Memory B cell (primary cell): Measurements from ENCODE around the gene ZNF232.
"Not testable (repeated sequence)": the region's sequence is repeated elsewhere in the genome, so short reads cannot be mapped to it uniquely, and the experiment has no call there.

Source experiments
- ATAC-seq: fragments of 150-1000 bp; cut with Tn5 transposase; 2 replicates; pipeline ENCODE4 v1.10.0; 2021; ENCODE audit warnings: low read depth, mild to moderate bottlenecking, moderate library complexity
- DNase-seq, 2 donors: peaks; one replicate each; pipeline ENCODE4 v3.0.0; 2022; ENCODE audit warnings: low spot score in 2 of 2
- H3K27ac Mint-ChIP-seq: one replicate; pipeline ENCODE4 v1.8.0; 2022; ENCODE audit warnings: mild to moderate bottlenecking, moderate library complexity, mixed read lengths
- H3K27me3 Mint-ChIP-seq: one replicate; pipeline ENCODE4 v1.8.0; 2022; ENCODE audit warnings: mixed read lengths
- H3K36me3 Mint-ChIP-seq: one replicate; pipeline ENCODE4 v1.8.0; 2022; ENCODE audit warnings: mild to moderate bottlenecking, mixed read lengths
- H3K4me1 Mint-ChIP-seq: one replicate; pipeline ENCODE4 v1.8.0; 2022; ENCODE audit warnings: mixed read lengths
- H3K4me3 Mint-ChIP-seq: one replicate; pipeline ENCODE4 v1.8.0; 2022; ENCODE audit warnings: mild to moderate bottlenecking, moderate library complexity, mixed read lengths
- H3K9me3 Mint-ChIP-seq: one replicate; pipeline ENCODE4 v1.8.0; 2022; ENCODE audit warnings: mixed read lengths

The ZNF232 gene

GRCh38 chr17:5096731-5097100 is 15.0 kb downstream of the ZNF232 start:
- Mint-ChIP-seq H3K9me3 (peaks cover 13% of the 10 kb centered on the region), H3K4me1 (no peaks in the 10 kb centered on the region), H3K27ac (no peak overlapping the region), H3K36me3 (peaks cover 28% of the 10 kb centered on the region), H3K27me3 (no peaks in the 10 kb centered on the region), H3K4me3 (peak overlapping the region; percentile 81)
- ATAC-seq (peak; percentile 38), DNase-seq (no peak)

GRCh38 chr17:5092218-5093010 is 19.3 kb downstream of the ZNF232 start:
- Mint-ChIP-seq H3K9me3 (peaks cover 25% of the 10 kb centered on the region), H3K27ac (no peak overlapping the region), H3K36me3 (peaks cover 64% of the 10 kb centered on the region), H3K4me1 (peaks cover 3% of the 10 kb centered on the region), H3K27me3 (no peaks in the 10 kb centered on the region), H3K4me3 (no peak overlapping the region)
- no peak for DNase-seq
- no peak for ATAC-seq

- H3K27me3 Mint-ChIP-seq: no peaks in the 10 kb centered on the region
- H3K4me3 Mint-ChIP-seq: peak overlapping the region; percentile 7
- H3K4me1 Mint-ChIP-seq: peaks cover 18% of the 10 kb centered on the region
- peaks cover 27% of the 10 kb centered on the region for H3K36me3 Mint-ChIP-seq
- H3K27ac Mint-ChIP-seq: no peak overlapping the region
- H3K9me3 Mint-ChIP-seq: peaks cover 6% of the 10 kb centered on the region
- no peak for ATAC-seq
- no peak for DNase-seq
Measured at GRCh38 chr17:5080591-5080990, 31.1 kb downstream of the ZNF232 start.

- H3K4me3 Mint-ChIP-seq: peak within 1 kb of the TSS; percentile 81
- H3K9me3 Mint-ChIP-seq: peaks cover 2% of the 10 kb centered on the region
- peaks cover 14% of the 10 kb centered on the region for H3K36me3 Mint-ChIP-seq
- ATAC-seq (peak; percentile 81), DNase-seq (peak; percentile 72 to 79)
- H3K27me3 Mint-ChIP-seq: no peaks in the 10 kb centered on the region
- peak within 1 kb of the TSS; percentile 77 for H3K27ac Mint-ChIP-seq
- H3K4me1 Mint-ChIP-seq: peaks cover 18% of the 10 kb centered on the region
Measured at GRCh38 chr17:5078106-5079028, 33.3 kb downstream of the ZNF232 start, which contains the start of gene ZFP3. TSS of gene ZFP3 (plus strand) at chr17:5078467. CDS start at chr17:5091505, 13,038 bp downstream.

- no peaks in the 10 kb centered on the region for H3K27me3 Mint-ChIP-seq
- no peaks in the 10 kb centered on the region for H3K9me3 Mint-ChIP-seq
- peaks cover 11% of the 10 kb centered on the region for H3K36me3 Mint-ChIP-seq
- peaks cover 18% of the 10 kb centered on the region for H3K4me1 Mint-ChIP-seq
- H3K4me3 Mint-ChIP-seq: peak overlapping the region; percentile 81
- peak overlapping the region; percentile 77 for H3K27ac Mint-ChIP-seq
- DNase-seq (no peak), ATAC-seq (no peak)
Measured at GRCh38 chr17:5077781-5078105, 33.9 kb downstream of the ZNF232 start.

GRCh38 chr17:5077275-5077674 is 34.4 kb downstream of the ZNF232 start:
- H3K9me3 Mint-ChIP-seq, ATAC-seq, DNase-seq, H3K36me3 Mint-ChIP-seq, H3K27me3 Mint-ChIP-seq: not testable (repeated sequence)
- Mint-ChIP-seq H3K4me3 (peak overlapping the region; percentile 81), H3K4me1 (peaks cover 18% of the 10 kb centered on the region), H3K27ac (peak overlapping the region; percentile 77)

GRCh38 chr17:5075472-5075871 is 36.2 kb downstream of the ZNF232 start:
- H3K27ac Mint-ChIP-seq, H3K9me3 Mint-ChIP-seq, H3K27me3 Mint-ChIP-seq, H3K4me3 Mint-ChIP-seq, ATAC-seq, H3K36me3 Mint-ChIP-seq, DNase-seq: not testable (repeated sequence)
- H3K4me1 Mint-ChIP-seq: peaks cover 13% of the 10 kb centered on the region

GRCh38 chr17:5069724-5070123 is 42.0 kb downstream of the ZNF232 start:
- DNase-seq: no peak
- peaks cover 3% of the 10 kb centered on the region for H3K27me3 Mint-ChIP-seq
- ATAC-seq: no peak

GRCh38 chr17:5068236-5068635 is 43.4 kb downstream of the ZNF232 start:
- Mint-ChIP-seq H3K9me3 (no peaks in the 10 kb centered on the region), H3K4me3 (no peak overlapping the region), H3K27ac (no peak overlapping the region), H3K27me3 (peaks cover 4% of the 10 kb centered on the region), H3K4me1 (no peaks in the 10 kb centered on the region), H3K36me3 (no peaks in the 10 kb centered on the region)
- no peak for ATAC-seq
- DNase-seq: no peak

More at GRCh38 chr17:5069724-5070123, 42.0 kb downstream of the ZNF232 start:
- H3K27ac Mint-ChIP-seq: no peak overlapping the region
- no peaks in the 10 kb centered on the region for H3K4me1 Mint-ChIP-seq
- no peaks in the 10 kb centered on the region for H3K9me3 Mint-ChIP-seq
- H3K4me3 Mint-ChIP-seq: no peak overlapping the region
- no peaks in the 10 kb centered on the region for H3K36me3 Mint-ChIP-seq

GRCh38 chr17:5065227-5065744 is 46.4 kb downstream of the ZNF232 start:
- no peak for DNase-seq
- no peak overlapping the region for H3K27ac Mint-ChIP-seq
- H3K9me3 Mint-ChIP-seq: no peaks in the 10 kb centered on the region
- no peaks in the 10 kb centered on the region for H3K4me1 Mint-ChIP-seq
- no peak for ATAC-seq
- no peaks in the 10 kb centered on the region for H3K36me3 Mint-ChIP-seq
- no peak overlapping the region for H3K4me3 Mint-ChIP-seq
- H3K27me3 Mint-ChIP-seq: peaks cover 5% of the 10 kb centered on the region
